Fibroblast of mammary gland (primary cell): ENCODE measurements around the gene TUBA3D.
A peak's percentile ranks its signal among the peaks of the same experiment; 100 is the strongest.
"Not testable (repeated sequence)": the region's sequence is repeated elsewhere in the genome, so short reads cannot be mapped to it uniquely, and the experiment has no call there.

Experiments used
- DNase-seq: peaks from one replicate; pipeline ENCODE4 v3.0.0-alpha.2; 2010; ENCODE audit warnings: low read depth
- H3K4me3 ChIP-seq: 2 replicates; pipeline ENCODE4 v1.5.1; 2011; ENCODE audit warnings: low read depth, mild to moderate bottlenecking, low read length, moderate library complexity; ENCODE audit not compliant: control insufficient read depth
- CTCF ChIP-seq: conservative IDR thresholded peaks from 2 replicates; pipeline ENCODE4 v1.5.1; 2011; ENCODE audit warnings: low read depth, low read length, inconsistent platforms; ENCODE audit not compliant: control insufficient read depth, insufficient read depth

The TUBA3D gene

DNA sequence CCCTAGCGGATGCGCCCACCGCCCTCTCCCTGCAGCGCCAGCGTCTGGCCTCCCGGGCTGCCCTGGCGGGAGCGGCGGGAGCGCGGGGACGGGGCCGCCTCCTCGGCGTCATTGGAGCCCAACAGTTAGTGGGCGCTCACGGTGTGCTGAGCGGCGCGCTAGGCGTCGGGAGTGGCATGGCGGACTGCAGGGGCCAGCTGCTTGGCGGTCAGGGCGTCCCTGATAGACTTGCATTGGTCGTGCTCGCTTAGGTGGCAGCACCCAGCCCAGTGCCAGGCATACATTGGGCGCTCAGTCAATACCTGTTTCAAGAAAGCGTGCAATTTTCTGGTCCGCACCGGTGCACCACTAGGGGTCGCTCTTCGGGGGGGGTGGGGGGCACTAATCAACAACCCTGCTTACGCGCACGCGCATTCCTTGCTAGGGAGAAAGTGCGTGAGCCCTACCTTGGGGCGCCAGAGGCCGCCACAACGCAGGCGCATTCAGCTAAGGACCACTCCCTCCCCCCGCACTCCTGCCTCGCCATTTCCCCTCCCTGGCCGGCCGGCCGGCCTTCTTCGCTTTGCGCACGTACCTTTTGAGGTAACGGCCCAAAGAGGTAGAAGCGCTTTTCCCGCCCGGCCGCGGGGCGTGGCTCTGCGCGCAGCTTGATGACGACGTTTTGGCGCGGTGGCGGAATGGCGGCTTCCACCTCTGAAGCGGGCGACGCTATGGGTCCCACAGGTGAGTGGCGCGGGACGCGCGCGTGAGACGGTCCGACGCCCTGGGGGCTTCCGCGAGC lies 16.7 kb downstream of the TUBA3D start:
- H3K4me3 ChIP-seq = peak overlapping the region; percentile 82
- TF ChIP-seq CTCF = peak; percentile 54
- DNase-seq = peak; percentile 86

DNA sequence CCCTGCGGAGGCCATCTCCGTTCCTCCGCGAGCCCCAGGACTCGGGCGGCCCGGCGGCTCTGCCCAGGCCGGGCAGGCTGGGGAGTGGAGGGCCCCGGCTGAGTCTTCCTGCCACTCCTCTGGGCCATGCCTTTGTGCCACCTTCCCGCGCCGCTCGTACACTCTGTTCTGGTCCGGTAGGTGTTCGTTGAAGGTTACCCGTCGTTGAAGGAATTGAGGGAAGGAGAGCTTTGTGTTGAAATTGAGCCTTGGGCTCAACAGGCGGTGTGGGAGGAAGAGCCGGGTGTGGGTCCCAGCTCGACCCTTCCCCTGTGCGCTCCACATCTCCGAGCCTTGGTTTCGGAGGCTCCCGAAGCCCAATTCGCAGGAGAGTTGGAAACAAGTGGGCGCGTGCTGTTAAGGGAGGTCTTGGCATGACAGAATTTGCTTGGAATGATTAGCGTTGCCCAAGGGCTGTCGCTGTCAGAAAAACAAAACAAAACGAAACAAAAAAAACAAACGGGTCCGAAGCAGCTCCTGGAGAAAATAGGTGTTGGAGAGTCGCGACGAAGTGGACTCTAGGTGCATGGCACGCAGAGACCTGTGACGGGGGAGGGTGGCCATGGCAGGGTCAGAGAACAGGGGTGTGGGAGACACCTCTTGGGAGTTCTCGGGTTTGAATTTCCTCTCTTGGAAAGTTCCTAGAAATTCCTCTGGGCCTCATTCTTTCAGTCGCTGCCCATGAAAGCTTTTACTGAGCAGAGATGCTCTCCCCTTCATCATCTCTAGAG lies 17.5 kb downstream of the TUBA3D start:
- no peak for DNase-seq
- H3K4me3 ChIP-seq = peak overlapping the region; percentile 82
- TF ChIP-seq CTCF = no peak

DNA sequence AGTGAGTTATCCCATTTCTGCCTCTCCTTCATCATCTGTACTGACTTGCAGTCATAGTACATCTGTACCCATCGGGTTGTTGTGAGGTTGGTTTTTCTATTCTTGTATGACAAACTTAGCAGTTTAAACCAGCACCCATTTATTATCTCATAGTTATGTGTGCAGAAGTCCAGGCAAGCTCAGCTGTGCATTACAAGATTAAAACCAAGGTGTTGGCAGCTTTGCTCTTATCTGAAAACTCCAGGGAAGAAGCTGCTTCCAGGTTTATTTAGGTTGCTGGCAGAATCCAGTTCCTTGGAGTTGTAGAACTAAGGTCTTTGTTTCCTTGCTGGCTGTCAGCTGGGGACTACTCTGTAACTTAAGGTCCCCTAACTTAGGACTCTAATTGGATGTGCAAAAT lies 19.6 kb downstream of the TUBA3D start:
- DNase-seq, H3K4me3 ChIP-seq: not testable (repeated sequence)

DNA sequence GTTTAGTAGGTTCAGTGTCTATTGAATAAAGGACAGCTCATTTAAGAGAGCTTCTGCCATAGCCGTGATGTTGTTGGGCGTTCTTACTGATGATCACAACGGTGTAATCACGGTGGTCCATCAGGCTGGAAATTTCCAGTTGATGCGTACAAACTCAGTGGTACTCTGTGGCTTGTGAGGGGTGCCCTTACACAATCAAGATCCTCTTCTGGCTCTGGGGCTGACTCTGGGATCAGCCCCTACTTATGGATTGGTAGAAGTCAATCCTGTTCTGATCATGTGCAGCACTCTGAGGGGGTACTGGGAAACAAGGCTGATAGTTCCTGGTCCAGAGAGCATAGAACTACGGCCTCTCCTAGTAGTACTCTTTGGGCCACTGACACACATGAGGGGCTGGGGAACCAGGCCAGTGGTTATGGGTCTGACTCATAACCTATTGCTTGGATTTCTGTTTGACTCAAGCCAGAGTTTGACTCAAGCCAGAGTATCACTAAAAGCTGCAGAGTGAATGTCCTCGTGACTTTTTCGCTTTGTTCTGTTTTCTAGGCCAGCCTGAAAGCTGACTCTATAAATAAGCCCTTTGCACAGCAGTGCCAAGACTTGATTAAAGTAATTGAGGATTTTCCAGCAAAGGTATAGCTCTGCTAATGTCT lies 22.5 kb downstream of the TUBA3D start:
- peak; percentile 87 for DNase-seq
- not testable (repeated sequence) for H3K4me3 ChIP-seq

GRCh38 chr2:131503587-131503986 lies 27.7 kb downstream of the TUBA3D start:
- H3K4me3 ChIP-seq, DNase-seq: not testable (repeated sequence)

DNA sequence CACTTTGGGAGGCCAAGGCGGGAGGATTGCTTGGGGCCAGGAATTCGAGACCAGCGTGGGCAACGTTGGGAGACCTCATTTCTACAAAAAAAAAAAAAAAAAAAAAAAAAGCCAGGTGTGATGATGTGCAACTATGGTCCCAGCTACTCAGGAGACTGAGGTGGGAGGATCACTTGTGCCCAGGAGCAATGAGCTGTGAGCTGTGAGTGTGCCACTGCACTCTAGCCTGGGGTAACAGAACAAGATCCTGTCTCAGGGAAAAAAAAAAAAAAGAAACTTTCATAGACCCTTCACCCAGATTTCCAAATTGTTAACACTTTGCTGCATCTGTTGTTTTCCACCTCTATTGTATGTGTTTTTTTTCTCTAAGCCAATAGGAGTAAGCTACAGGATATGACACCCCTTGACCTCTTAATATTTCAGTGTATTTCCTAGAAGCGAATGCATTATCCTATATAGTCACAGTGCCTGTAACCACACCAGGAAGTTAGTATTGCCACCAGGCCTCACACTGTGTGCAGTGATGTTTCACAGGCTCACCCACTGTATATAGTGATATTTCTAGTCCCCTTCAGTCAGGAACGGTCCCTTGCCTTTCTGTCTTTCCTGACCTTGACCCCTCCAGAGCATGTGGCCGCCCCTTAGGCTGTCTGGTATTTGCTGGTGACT lies 28.3 kb downstream of the TUBA3D start:
- H3K4me3 ChIP-seq, DNase-seq: not testable (repeated sequence)

DNA sequence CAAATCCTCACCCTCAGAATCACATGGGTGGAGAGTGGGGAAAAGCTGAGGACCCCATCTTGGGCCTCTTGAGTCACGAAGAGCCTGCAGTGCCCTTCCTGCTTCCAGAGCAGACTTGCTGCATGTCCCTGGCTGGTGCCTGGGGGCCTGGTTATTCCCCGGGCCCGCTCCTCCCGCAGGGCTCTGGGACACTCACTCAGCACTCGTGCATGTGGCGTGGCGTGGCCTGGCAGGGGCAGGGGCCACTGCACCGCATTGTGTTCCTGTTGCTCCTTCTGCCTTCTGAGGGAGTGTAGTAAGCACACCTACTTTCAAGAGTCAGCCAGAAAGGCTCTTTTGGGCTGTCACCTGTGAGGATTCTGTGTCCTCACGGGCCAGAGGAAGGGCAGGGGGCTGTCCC lies 33.7 kb downstream of the TUBA3D start:
- no peak for DNase-seq
- H3K4me3 ChIP-seq = no peak overlapping the region
- TF ChIP-seq CTCF = no peak

DNA sequence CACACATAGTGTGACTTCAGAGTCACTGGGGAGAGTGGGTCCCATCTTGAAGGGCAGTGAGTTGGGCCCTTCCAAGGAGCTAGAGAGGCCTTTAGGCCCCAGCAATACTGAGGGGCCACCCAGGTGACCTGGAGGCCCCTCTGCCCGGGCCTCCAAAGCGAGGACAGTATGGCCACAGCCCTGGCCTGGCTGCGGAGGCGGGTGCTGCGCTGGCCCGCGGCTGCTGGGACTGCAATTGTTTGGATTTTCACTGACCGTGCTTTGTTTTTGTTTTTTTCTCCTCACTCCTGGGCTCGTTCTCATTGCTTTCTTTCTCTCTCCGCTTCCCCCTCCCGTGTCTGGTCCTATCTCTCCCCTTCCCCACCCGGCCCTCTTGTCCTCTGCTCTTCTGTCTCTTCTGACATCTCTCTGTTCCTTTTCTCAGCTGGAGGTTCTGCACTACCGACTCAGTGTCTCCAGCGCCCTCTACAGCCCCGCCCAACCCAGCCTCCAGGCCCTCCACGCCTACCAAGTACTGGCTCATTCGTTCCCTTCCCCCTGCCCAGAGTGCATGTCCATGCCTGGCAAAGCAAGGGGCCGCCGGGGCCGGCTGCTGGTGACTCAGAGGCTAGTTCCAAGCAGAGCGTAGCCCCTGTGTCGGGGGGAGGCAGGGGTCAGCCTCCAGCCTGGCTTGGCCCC lies 35.5 kb downstream of the TUBA3D start:
- peak; percentile 58 for DNase-seq

GRCh38 chr2:131511969-131512870 lies 36.3 kb downstream of the TUBA3D start:
- not testable (repeated sequence) for DNase-seq, H3K4me3 ChIP-seq

More for the DNA sequence above, 35.5 kb downstream of the TUBA3D start:
- not testable (repeated sequence) for H3K4me3 ChIP-seq

- DNase-seq, H3K4me3 ChIP-seq: not testable (repeated sequence)
Measured at GRCh38 chr2:131514408-131515166, 38.7 kb downstream of the TUBA3D start.

DNA sequence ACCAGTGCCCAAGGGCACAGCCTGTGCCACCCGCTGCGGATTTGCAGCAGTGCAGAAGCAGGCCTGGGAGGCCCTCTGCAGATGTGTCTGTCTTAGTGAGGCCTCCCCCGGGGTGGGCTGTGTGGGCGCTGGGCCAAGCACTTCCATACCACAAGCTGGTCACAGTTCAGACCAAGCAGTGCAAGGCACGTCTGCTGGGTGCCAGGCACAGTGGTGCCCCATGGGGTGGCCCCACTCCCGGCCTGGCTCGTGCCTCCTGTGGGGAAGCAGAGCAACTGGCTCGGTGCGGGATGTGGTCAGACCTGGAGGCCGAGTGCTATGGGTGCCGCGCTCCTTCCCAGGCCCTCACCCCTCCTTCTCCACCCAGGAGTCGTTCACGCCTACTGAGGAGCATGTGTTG lies 39.3 kb downstream of the TUBA3D start:
- DNase-seq, H3K4me3 ChIP-seq: not testable (repeated sequence)
